Measurements from ENCODE around the gene RNF6. TPM values are rescaled to one million over a fixed set of nuclear protein-coding genes. Genes with fewer than 3 reads are reported as not detected.
A peak's percentile ranks its signal among the peaks of the same experiment; 100 is the strongest.
"Not testable (repeated sequence)": the region's sequence is repeated elsewhere in the genome, so short reads cannot be mapped to it uniquely, and the experiment has no call there.

The RNF6 gene
- total and polyA plus RNA-seq, 3 donors from 2014 or later, result 34.7 to 42.8 (median 38.4) TPM

- intact Hi-C loops (cut with DNase I; ENCODE audit: low total_unique reads), result no loop called here
- DNase-seq, result no peak
- TF ChIP-seq POLR2A (IDR thresholded peaks at IDR 0.05) (no peak), CTCF (IDR thresholded peaks at IDR 0.05) (no peak)
These were observed 31.2 kb upstream of the RNF6 start for GRCh38 chr13:26253262-26253786.

GRCh38 chr13:26252006-26252405 lies 29.9 kb upstream of the RNF6 start:
- DNase-seq; H3K27ac ChIP-seq; H3K36me3 ChIP-seq (ENCODE audit: low read depth, missing control alignments); H3K4me1 ChIP-seq; H3K4me3 ChIP-seq; H3K9me3 ChIP-seq; intact Hi-C loops (cut with DNase I; ENCODE audit: low total_unique reads); H3K27me3 ChIP-seq: not testable (repeated sequence)
- WGBS, 2 donors, result 77 to 81% methylated on average over 4 of the region's 4 CpGs

More at GRCh38 chr13:26253262-26253786, 31.2 kb upstream of the RNF6 start:
- no peaks in the 10 kb centered on the region for H3K36me3 ChIP-seq (ENCODE audit: low read depth, missing control alignments)
- H3K4me3 ChIP-seq, result peak overlapping the region; percentile 87 to 92
- H3K9me3 ChIP-seq, result no peaks in the 10 kb centered on the region
- no peaks in the 10 kb centered on the region for H3K27me3 ChIP-seq
- H3K27ac ChIP-seq, result peak overlapping the region; percentile 86 to 92
- H3K4me1 ChIP-seq, result no peaks in the 10 kb centered on the region
- WGBS, 2 donors, result 27% methylated on average over 9 of the region's 9 CpGs

- TF ChIP-seq CTCF (IDR thresholded peaks at IDR 0.05), result no peak
- TF ChIP-seq POLR2A (IDR thresholded peaks at IDR 0.05), result no peak
- H3K4me1 ChIP-seq, result no peaks in the 10 kb centered on the region
- H3K27me3 ChIP-seq, result no peaks in the 10 kb centered on the region
- no peak overlapping the region for H3K4me3 ChIP-seq
- no peaks in the 10 kb centered on the region for H3K36me3 ChIP-seq (ENCODE audit: low read depth, missing control alignments)
- H3K9me3 ChIP-seq, result no peaks in the 10 kb centered on the region
- intact Hi-C loops (cut with DNase I; ENCODE audit: low total_unique reads), result no loop called here
- no peak for DNase-seq
- H3K27ac ChIP-seq, result no peak overlapping the region
These were observed 27.4 kb upstream of the RNF6 start for GRCh38 chr13:26249551-26249950.

- H3K4me1 ChIP-seq, result no peaks in the 10 kb centered on the region
- no peaks in the 10 kb centered on the region for H3K27me3 ChIP-seq
- H3K9me3 ChIP-seq, result no peaks in the 10 kb centered on the region
- intact Hi-C loops (cut with DNase I; ENCODE audit: low total_unique reads), result no loop called here
- no peaks in the 10 kb centered on the region for H3K36me3 ChIP-seq (ENCODE audit: low read depth, missing control alignments)
- no peak for TF ChIP-seq CTCF (IDR thresholded peaks at IDR 0.05)
- TF ChIP-seq POLR2A (IDR thresholded peaks at IDR 0.05), result no peak
- no peak overlapping the region for H3K4me3 ChIP-seq
- no peak overlapping the region for H3K27ac ChIP-seq
- DNase-seq, result no peak
- 37 to 44% methylated on average over 3 of the region's 3 CpGs for WGBS, 2 donors
These were observed 25.5 kb upstream of the RNF6 start for GRCh38 chr13:26247608-26248007.

GRCh38 chr13:26247011-26247410 lies 24.9 kb upstream of the RNF6 start:
- Histone ChIP-seq H3K9me3 (no peaks in the 10 kb centered on the region), H3K4me1 (no peaks in the 10 kb centered on the region), H3K27me3 (no peaks in the 10 kb centered on the region), H3K4me3 (no peak overlapping the region), H3K36me3 (ENCODE audit: low read depth, missing control alignments) (no peaks in the 10 kb centered on the region), H3K27ac (no peak overlapping the region)
- intact Hi-C loops (cut with DNase I; ENCODE audit: low total_unique reads), result no loop called here
- DNase-seq, result no peak
- TF ChIP-seq CTCF (IDR thresholded peaks at IDR 0.05), result no peak
- no peak for TF ChIP-seq POLR2A (IDR thresholded peaks at IDR 0.05)
- WGBS, 2 donors, result 67 to 85% methylated on average over 2 of the region's 2 CpGs

Data from testis (tissue), 3 donors.